ENCODE data around the gene SIRT7.

SIRT7 gene

DNA sequence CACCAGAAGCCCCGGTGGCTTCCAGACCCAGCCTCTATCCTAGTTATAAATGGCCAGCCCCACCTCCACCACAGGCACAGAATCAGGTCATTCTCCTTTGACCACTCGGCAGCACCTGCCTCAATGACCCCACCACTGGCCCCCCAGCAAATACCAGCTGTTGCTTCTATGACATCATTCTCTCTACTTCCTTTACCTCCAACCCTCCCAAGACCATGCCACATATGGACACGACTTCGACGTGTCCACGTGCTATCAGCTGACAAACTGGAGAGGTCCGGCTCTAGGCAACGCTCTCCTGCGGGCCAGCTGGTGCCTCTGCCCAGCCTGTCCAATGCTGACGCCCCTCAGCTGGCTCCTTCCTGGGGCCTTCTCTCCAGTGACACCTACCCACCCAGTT is 32.5 kb downstream of the SIRT7 start:
- DNase-seq: no peak

DNA sequence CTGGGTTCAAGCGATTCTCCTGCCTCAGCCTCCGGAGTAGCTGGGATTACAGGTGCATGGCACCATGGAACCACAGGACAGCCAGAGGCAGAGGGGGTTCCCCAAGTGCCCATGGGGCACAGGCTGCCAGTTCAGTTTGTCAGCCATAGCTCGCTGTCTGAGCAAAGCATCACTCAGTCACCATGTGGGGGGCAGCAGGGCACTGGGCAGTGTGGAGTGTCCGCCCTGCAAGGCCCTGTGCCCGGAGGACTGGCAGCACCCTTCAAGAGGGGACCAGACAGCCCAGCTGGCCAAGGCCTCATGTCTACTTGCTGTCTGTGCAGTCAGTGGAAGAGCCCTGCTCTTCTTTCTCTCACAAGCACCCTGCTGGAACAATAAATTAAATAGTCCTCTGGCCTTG is 33.0 kb downstream of the SIRT7 start:
- no peak for DNase-seq

DNA sequence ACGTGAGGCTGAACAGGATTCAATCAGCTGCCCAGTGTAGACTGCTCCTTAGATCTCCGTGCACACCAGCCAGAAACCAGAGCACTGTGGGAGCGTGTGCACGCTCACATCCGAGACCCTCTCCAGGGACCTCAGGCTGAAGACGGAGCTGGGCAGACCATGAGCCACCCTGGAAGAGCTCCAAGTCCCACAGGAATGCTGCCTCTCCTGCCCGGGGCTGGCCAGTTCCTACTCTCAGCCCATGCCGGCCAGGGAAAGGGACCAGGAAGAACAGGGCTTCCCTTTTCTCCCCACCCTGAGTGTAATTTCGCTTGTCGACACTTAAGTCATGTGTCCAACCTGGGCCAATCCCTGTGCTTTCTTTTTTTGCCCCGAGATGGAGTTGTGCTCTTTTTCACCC is 33.5 kb downstream of the SIRT7 start:
- no peak for DNase-seq

DNA sequence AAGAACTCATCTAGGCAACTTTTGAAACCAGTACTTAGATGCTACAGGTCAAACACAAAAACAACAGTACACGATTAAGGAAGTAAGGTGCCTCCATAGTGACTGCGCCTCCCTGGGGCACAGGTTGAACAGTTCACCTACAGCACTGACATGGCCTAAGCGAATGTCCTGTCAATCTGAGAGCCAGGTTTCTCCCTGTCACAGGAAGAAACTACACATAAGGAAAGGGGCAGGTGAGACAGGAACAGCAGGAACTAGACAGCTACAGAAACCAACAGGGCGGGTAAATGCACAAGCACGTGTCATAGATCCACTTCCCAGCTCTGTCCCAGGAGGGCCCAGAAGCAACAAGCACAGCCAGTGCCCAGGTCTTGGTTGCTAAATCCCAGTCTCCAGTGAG is 38.9 kb downstream of the SIRT7 start:
- DNase-seq: no peak

DNA sequence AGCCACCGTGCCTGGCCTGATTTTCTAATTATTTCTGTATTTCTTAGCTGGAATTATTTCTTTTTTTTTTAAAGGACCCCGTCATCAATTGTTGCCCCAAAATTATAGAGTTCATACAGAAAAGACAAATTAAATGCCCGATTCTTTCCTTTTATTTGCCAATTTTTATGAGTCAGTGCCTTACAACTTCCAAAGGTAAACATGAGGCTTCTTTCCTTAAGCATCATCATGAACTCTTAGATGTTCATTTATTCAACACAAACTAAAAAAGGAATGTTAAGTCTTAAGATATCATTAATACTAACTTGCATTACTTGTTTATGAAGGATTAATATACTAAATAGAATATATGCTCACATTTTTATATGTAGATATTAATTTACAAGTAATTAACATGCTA is 39.7 kb downstream of the SIRT7 start:
- no peak for DNase-seq

DNA sequence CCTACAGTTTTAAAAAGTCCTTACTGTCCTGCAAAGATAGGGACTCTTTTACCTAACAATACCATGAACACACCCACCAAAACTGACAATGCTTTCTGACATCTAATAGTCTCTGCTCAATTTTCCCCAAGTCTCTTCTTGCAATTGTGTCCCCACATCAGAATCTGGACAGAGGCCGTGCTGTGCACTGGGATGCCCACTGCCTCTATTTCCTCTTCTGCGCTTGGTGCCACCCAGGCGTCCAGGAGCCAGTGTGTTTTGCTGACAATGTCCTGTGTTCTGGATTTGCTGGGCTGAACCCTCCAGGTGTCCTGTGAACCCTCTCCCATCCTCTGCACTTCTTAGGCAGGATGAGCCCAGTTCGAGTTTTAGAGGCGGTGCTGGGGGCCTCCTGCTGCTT is 40.4 kb downstream of the SIRT7 start:
- no peak for DNase-seq

DNA sequence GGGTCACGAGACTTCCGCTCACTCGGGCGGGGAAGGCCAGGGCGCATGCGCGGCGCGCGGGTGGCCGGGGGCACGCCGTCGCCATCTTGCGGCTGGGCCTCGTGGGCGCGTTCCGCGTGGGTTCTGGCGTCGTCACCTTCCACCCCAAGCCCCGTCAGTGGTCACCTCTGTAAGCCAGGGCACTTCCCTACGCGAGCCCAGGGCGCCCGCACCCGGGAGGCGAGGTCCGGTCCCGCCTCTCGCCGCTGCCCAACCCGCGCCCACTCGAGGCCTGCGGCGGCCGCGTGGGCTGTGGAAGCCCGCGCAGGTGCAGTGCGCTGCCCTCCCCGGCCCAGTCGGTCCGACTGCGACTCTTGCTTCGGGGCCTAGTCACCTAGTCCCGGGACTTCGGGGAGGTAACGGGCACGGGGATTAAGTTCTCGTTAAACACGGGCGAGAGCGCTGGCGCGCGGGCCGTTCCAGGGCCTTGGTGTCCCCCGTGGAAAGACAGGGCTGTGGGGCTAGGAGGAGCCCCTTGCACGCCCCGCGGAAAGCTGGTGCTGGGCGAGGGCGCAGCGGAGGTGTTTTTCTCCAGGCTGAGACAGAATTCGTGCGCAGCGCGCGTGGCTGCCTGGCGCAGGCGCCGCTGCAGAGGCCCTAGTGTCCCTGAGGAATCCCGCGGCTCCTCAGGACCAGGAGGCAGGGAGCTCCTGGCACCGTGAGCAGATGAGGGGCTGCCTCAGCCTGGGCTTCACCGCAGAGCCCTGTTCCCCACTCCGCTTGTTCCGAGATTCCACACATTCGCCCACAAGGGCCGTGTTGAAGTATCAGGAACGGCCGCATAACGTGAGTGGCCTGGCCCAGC is 46.4 kb downstream of the SIRT7 start:
- DNase-seq: peak; percentile 94

DNA sequence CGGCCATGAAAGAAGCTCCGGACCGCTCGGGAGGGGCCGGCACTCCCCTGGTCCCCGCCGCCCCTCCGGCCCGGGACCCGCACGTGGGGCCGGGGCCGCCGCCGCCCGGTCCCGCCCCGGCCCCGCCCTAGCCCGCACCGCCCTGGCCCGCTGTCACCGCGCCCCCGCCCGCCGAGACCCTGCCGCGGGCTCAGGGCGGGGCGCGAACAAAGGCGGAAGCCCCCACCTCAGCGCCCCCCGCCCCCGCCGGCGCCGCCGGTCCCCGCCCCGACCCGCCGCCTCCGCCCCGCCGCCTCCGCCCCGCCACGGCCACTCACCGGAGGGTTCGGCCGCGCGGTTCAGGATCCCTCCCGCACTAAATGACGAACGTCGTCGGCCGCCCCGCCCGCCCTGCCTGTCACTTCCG is 47.0 kb downstream of the SIRT7 start, which contains the start of gene ARHGDIA:
ARHGDIA (minus strand) TSS at position 357 of the 406 bp plus-strand sequence. CDS start 1,407 bp downstream, outside the sequence.
- DNase-seq: no peak

DNA sequence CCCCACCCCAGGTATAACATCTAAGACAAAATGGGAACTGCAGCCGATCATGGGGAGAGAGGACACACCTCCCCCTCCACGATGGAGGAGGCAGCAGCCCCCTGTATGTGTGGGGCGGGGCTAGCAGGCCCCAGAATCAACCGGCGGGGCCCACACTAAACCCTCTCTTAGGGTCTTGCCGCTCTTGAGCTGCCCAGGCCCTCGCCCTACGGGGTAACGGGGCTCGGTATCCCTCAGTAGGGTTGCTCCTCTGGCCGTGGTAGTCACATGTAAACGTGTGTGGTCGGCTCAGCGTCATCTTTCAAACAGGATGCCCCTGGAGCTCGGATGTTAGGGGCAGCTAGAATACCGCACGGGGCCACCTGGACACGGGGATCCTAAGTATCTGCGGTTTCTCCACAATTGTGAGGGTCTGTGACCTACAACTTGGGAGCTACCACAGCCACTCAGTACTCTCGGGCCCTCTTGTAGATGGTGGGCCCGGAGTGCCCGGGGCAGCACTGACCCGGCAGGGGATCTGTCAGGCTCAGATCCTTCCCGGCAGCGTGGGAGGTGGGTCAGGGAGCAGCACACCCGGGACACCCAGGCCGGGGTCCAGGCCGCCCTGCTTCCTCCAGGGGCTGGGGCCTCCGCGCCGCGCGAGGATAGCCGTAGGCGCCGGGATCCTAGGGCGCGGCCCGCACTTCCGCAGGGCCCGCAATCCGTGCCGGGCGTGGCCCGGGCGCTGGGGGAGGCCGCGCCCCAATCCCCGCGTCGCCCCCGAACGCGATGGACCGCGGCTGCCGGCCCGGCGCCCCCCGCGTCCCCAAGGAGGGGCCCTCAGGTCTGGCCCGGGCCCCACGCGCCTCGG is 47.6 kb downstream of the SIRT7 start:
- DNase-seq: peak; percentile 69

DNA sequence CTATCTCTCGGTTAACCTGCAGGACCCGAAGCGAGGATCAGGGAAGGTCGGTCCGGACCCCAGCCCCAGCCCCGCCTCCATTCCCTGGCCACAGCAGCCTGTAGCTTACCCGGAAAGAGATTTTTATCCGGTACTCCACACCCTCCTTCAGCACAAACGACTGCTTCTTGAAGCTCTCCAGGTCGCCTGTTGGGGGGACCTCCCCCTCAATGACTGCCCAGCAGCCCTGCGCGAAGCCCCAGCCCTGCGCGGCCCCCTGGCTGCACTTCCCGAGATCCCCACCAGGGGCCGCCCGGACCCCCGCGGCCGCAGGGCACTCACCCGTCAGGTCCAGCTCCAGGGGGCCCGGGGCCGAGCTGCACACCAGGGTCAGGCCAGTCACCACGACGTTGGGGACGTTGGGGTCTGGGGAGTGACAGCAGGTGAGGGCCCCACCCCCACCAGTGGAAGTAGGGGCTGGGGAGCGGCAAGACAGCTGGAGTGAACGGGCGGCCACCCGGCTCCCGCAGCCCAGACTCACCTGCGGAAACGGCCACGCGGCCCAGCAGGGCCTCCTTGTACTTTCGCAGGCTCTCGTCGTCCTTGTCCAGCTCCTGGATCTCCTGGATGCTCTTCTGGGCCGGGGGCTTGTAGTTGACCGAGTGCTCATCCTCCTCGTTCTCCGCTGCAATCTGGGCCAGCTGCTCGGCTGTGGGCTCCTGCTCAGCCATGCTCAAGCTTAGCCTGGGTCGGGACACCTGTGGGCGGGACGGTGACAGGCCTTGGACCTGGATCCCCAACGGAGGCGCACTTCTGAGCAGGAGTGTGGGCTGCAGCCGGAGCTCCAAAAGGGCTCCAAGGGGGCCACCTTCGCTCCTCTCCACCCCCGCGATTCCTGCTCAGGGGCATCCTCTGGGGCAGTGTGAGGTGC is 48.5 kb downstream of the SIRT7 start:
- peak; percentile 77 for DNase-seq

DNA sequence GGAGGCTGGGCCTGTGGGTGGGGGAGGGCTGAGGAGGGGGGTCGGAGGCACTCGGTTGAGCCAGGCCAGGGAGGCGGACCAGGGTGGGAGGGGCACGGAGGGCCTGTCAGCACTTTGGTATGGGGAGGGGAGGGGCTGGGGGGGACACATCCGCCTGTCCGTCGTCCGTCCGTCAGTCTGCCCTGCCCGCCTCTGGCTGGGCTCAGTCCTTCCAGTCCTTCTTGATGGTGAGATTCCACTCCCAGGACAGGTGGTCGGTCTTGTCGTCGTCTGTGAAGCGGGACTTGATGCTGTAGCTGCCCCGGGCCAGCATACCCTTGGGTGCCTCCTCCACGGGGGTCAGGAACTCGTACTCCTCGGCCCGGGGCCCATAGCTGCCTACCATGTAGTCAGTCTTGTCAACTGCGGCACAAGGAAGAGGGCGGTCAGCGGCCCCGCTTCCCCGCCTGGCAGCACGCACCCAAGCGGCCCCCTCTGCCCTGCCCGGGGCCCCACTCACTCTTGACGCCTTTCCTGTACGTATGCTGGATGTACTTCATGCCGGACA is 49.2 kb downstream of the SIRT7 start:
- DNase-seq: peak; percentile 60

DNA sequence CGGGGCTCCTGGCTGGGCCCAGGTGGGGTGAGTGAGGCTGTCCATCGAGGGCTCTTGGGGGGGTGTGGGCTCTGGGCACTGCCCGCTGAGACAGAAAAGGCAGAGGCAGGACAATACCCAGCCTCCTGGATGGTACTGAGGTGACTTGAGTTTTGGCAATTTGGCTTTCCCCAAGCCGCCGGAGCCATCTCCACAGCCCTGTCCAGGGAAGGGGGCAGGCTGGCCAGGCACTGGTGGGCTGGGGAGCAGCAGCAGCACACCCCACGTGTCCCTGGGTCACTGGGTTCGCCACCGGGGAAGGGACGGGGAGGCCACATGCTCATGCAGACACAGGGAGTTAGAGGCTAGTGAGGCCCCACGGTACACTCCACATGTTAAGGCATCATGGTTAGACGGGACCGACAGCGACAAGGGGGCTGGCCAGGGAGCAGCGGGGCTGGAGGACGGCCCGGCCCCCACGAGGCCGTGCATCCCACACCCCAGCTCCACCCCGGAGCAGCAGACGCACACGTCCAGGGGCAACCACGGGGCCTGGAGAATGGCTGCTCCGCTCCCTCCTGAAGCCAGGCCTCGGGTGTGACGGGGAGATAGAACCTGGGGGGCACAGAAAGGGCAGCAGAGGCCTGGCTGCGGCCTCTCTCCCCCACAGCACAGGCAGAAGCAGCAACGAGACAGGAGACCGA is 49.8 kb downstream of the SIRT7 start:
- peak; percentile 64 for DNase-seq

DNA sequence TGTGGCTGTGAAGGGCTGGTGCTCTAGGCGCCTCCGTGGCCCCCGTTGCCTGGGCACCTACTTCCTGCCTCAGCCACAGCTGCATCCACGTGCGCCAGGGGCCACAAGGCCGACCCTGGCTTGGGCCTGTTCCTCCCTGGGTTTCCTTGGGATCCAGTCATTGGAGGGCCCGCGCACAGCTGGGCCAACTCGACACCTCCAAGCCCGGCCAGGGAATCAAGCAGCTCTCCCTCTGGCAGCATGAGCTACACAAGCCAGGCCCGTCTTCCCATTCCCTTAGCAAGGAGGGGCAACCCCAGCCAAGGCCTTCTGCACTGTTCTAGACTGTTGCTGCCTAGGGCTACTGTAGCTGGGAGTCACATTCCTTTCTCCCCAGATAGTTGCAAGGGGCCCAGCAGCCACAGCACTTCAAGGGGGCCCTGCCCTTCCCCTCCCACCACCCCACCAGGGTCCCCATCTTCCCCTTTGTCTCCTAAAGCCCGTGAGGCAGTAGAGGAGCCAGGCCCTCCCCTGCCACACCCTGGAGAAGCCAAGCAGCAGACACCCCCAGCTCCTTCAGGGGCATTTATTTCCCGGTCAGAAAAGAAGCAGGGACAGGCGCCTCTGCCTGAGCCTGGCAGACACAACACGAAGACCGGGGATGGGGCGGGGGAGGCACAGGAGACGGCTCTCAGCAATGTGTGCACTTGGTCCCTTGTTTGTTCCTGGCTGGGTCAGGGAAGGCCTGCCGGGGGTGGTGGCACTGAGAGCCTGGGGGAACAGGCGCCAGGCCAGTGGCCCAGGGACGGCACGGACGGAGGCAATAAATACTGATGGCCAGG is 50.6 kb downstream of the SIRT7 start:
- peak; percentile 61 for DNase-seq

DNA sequence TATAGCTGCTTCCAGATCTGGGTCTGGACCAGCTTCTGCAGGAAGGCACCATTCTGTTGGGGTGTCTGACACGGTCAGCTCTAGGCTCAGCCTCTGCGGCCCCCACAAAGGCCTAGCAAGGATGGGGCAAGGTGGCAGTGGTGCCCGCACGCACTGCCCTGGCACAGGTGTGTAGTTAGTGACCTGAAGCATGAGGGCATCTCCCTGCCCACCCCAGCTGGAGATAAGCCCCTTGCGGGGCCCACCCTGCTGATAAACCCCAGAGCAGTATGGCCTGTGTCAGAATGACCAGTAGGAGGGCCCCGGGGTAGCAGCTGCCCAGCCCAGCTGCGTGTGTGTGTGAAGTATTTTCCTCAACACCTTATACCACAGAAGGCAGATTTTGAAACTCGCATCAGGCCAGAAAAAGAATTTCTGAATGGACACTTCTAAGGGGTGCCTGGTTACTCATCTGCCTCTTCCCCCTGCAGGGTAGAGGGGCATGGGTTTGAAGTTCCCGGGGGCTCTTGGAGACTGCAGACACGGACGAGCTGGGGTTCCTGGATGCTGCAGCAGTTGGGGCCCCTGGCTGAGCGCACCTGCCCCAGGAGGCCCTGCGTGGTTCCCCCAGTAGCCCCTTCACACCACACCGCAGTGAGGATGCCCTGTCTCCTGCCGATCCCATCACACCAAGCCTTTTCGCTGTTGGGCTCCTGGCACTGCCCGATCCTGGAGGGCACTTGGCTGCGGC is 51.4 kb downstream of the SIRT7 start:
- DNase-seq: peak; percentile 64

DNA sequence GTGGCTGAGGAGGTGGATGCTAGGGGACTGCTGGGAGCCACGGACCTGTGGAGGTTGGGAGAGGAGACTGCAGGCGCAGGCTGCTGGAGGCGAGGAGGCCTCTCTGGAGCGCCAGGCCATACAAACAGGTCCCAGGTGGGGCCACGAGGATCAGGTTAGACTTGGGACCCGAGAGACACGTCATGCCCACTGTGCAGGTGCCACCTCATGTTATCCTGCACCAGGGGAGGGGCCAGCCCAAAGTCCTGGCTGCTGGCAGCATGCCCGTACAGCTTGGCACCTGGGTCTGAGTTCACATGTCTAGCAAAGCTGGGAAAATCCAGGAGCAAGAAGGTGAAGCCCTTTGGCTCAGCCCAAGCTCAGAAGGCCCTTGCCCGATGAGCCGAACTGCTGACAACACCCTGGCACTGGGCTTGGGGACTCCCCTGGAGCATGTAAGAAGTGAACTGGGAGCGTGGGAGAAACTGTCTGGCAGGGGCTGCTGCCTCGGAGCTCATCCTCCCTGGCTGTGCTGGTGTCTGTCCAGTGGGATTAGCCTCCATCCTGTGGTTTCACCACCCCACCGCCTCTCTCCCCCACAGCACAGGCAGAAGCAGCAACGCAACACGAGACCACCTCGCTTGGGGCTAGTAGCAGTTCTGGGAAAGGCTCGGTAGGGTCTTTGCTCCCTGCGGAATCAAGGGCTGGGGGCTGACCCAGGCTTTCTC is 52.1 kb downstream of the SIRT7 start:
- peak; percentile 57 for DNase-seq

DNA sequence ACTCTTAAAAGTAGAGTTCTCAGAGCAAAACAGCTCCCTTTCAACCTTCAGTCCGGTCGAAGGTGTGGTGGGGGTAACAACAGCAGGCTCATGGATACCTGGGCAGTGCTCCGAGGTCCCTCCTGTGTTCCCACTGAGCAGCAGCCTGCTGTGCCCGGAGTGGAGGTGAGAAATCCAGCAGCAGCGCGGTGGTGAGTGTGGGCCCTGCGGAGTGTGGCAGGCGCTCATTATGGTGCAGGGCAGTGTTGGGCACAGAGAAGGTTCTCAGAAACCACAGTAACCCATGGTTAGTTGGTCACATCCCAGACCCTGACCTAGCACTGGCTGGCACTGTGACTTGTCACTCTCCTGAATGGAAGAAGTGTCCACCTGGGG is 52.6 kb downstream of the SIRT7 start:
- peak; percentile 42 for DNase-seq

DNA sequence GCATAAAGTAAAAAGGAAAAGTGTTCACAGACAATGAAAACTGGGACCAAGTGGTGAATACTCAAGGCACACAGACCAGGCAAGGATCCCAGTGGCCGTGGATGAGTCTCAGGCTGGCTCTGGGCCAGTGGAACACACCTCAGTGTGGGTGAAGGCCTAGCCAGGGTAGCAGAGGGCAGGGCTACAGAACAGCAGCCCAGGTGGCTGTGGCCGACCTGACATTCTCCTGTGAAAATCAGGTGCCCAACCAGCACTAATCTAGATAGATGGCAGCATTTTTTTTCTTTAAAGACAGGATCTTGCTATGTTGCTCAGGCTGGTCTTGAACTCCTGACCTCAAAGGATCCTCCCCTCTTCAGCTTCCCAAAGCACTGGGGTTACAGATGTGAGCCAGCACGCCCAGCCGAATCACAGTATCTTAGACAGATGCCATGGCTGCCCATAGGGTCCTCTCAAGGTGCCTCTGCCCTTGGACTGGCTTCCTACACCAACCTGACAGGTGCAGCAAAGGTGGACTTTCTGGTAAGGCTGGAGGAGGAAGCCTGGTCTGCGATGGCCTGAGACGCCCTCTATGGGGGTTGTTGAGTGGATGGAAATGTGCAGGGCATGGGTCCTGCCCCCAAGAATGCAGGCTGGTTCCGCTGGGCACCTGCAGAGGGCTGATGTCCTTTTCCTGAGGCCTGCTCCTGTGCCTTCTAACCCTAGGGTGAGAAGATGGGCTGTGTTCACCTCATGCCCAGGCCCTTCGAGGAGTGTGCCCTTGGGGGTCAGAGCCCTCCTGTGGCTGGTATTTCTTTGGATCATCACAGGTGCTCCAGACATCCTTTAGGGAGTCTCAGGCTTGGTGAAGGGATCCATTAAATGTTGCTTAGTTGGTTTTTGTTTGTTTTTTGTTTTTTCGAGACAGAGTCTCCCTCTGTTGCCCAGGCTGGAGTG is 53.9 kb downstream of the SIRT7 start:
- DNase-seq: no peak

DNA sequence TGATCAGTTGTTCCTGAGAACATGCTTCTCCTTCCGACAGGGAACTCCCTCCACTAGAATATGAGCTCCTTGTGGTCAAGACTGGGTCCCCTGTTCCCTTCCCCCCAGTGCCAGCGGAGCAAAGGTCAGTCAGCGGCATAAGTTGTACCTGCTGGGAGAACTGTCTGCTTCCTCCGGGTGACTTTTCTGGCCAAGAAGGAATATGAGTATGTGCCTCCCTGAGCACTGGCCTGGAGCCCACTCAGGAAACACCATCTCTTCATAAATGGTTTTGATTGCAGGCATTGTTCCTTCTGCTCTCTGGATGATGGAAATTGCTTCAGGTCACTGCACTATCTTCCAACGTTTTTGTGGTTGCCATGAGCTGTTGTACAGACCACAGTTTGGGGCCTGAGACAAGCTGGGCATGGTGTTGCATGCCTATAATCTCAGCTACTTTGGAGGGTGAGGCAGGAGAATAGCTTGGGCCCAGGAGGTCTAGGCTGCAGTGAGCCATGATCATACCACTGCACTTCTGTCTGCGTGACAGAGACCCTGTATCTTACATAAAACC is 54.8 kb downstream of the SIRT7 start:
- DNase-seq: no peak

All from right forelimb (tissue), 1 donor.